HG02973 (cell line): Measurements from ENCODE around the gene LSM14A.
A peak's percentile ranks its signal among the peaks of the same experiment; 100 is the strongest.
"Not testable (repeated sequence)": the region's sequence is repeated elsewhere in the genome, so short reads cannot be mapped to it uniquely, and the experiment has no call there.

Source experiments
- ATAC-seq: cut with Tn5 transposase; IDR thresholded peaks from one replicate; pipeline ENCODE4 v1.9.1; 2021; ENCODE audit warnings: moderate library complexity; ENCODE audit not compliant: unreplicated experiment

Gene LSM14A

GRCh38 chr19:34158966-34159365, 13.3 kb upstream of the LSM14A start:
- ATAC-seq = not testable (repeated sequence)

GRCh38 chr19:34159541-34159940, 12.8 kb upstream of the LSM14A start:
- ATAC-seq = not testable (repeated sequence)

DNA sequence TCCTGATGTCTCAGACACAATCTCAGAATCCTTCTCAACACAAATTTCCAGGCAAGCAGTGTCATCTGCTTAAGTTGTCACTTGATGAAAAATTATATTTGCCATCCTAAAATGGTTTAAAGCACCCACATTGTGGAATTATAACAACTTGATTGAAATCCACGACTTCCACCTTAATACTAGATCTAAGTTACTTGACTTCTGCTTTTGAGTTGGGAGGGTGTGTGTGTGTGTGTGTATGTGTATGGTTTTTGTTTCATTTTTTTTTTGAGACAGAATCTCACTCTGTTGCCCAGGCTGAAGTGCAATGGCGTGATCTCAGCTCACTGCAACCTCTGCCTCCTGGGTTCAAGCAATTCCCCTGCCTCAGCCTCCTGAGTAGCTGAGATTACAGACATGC, 10.4 kb upstream of the LSM14A start:
- ATAC-seq = not testable (repeated sequence)

DNA sequence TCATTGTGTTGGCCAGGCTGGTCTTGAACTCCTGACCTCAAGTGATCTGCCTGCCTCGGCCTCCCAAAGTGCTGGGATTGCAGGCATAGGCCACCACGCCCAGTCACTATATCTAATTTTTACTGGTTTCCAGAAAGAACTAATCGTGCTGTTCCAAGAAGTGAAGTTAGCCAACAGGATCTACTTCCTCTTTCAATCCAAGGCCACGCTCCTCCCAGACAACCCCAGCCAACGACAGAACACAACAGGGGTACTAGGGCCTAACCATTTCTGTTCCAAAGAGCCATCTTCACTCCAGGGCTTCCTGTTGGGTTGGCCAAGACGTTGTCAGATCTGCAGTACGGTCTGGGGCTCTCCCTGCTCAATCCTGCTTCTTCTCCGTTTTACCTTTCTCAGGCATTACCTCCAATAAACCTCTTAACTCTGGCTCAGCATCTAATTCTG, 7.0 kb upstream of the LSM14A start:
- no peak for ATAC-seq

DNA sequence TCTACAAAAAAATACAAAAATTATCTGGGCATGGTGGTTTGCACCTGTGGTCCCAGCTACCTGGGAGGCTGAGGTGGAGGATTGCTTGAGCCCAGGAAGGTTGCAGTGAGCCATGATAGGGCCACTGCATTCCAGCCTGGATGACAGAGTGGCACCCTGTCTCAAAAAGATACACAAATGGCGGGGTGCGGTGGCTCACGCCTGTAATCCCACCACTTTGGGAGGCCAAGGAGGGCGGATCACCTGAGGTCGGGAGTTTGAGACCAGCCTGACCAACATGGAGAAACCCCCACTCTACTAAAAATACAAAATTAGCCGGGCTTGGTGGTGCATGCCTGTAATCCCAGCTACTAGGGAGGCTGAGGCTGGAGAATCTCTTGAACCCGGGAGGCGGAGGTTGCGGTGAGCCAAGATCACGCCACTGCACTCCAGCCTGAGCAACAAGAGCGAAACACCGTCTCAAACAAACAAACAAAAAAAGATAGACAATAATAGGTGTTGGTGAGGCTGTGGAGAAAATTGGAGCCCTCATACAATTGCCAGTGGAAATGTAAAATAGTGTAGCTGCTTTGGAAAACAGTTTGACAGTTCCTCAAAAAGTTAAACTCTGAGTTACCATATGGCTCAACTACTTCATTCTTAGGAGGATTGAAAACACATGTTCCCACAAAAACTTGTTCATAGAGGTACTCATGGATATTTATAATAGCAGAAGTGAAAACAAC, 2.7 kb upstream of the LSM14A start:
- not testable (repeated sequence) for ATAC-seq

DNA sequence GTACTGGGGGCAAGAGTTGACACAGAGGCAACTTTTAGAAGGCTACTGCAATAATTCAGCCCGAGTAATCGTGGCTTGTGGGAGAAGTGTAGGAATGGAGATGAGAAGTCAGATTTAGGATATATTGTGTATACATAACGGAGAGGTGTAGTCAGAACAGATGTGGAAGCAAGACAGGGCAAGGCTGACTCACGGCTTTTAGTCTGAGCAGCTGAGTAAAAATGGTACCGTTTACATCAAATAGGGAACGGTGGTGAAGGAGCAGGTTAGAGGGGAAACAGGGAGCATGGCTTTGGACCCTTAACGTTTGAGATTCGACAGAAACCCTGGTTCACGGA, 796 bp upstream of the LSM14A start:
- peak; percentile 26 for ATAC-seq

- peak; percentile 28 for ATAC-seq
Measured at GRCh38 chr19:34172661-34173192, 423 bp downstream of the LSM14A start.

DNA sequence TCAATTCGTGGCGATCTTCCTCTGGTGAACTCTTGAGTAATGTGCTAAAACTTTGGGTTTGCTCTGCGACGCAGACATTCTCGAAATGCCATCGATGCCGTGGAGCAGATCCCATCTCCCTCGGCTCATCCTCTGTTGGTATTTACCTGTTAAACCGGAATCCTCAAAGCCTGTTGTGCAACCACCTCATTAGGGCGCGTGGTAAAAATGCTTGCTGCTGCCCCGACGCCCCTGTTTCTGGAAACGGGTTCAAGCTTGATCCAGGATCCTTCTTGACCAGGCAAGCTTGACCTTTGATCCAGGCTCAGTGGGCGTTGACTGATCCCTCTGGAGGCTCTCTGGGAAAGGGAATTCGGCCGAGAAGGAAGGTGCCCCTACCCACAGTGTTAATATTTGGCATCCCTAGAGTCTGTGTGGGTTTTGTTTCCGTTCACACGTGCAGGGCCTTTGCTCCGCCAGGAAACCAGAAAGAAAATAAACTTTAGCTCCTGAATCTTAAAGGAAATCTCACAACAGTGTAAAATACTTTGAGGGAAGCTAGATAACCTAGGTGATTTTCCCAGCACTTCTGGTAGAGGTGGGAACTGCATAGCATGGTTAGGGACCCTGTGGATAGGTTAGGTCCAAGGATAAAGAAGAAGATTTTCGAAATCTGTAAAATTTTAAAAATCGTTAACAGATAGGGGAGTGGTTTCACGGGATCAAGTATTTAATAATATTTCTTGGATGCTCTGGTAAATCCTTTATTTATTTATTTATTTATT, 1.1 kb downstream of the LSM14A start:
- no peak for ATAC-seq

- not testable (repeated sequence) for ATAC-seq
Measured at GRCh38 chr19:34175173-34175572, 2.9 kb downstream of the LSM14A start.

DNA sequence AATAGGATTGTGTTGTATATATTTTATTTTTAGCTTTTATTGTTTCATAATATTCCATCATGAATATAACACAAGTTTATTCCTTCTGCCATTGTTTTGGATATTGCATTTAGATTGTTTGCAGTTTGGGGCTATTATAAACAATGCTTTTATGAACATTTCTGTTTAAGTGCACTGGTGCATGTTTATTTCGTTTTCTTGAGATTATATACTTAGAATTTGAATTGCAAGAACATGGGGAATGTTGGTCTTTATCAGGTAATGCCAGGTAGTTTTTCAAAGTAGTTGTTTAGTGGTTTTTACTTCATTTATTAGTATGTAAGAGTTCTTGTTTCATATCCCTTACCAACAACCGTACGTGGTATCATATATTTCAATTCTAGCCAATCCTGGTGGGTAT, 4.3 kb downstream of the LSM14A start:
- ATAC-seq = no peak

GRCh38 chr19:34178274-34178610, 5.9 kb downstream of the LSM14A start:
- no peak for ATAC-seq

- ATAC-seq = no peak
Measured at GRCh38 chr19:34179066-34179465, 6.8 kb downstream of the LSM14A start.

GRCh38 chr19:34180273-34180672, 8.0 kb downstream of the LSM14A start:
- ATAC-seq = no peak

GRCh38 chr19:34180709-34181108, 8.4 kb downstream of the LSM14A start:
- no peak for ATAC-seq

- ATAC-seq = no peak
Measured at GRCh38 chr19:34181111-34181864, 9.0 kb downstream of the LSM14A start.

DNA sequence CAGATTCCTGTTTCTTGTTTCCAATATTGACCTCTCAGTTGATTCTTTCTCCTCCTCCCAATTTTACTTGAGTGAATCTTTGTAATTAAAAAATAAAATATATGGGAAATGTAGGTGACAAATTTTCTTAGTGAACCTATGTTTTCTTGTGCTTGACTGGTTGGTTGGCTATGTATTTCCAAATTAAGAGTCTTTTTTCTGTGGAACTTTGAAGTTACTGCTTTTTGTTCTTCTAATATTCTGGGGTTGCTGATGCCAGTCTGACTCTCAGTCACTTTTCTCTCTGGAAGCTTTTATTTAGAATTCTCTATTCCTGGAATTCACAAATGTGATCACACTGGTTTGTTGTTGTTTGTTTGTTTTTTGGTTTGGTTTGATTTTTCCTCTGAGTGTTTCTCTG, 9.8 kb downstream of the LSM14A start:
- no peak for ATAC-seq

- ATAC-seq = no peak
Measured at GRCh38 chr19:34184880-34185491, 12.7 kb downstream of the LSM14A start.

DNA sequence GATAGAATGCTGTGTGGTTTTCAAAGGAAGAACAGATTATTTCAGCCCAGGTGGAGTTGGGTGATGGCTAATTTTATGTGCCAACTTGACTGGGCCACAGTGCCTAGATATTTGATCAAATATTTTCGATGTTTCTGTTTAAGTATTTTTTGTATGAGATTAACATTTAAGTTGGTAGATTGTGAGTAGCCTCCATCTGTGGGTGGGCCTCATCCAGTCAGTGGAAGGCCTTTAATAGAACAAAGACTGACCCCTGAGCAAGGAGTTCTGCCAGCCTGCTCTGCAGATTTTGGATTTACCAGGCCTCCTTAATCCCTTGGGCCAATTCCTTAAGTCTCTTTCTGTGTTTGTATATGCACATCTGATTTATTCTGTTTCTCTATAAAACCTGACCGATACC, 13.9 kb downstream of the LSM14A start:
- ATAC-seq = no peak

GRCh38 chr19:34187011-34187410, 14.7 kb downstream of the LSM14A start:
- no peak for ATAC-seq

DNA sequence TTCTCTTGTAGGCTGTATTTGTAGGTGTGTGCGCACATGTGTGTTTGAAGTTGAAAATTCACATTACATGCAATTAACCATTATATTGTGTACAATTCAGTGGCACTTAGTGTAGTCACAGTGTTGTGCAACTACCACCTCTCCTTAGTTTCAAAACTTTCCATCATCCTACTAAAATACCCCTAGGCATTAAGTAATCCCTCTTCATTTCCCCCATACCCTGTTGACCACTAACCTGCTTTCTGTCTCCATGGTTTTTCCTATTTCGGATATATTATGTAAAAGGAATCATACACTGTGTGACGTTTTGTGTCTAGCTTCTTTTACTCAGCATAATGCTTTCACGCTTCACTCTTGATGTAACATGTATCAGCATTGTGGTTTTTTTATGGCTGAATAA, 16.1 kb downstream of the LSM14A start:
- no peak for ATAC-seq
